Body of pancreas (tissue), 4 donors: ENCODE measurements around the gene SERPINB11.

ENCODE experiments used
- POLR2A ChIP-seq, 3 donors: fragments of 450-650 bp; IDR thresholded peaks; one replicate each; pipeline ENCODE4 v1.6.1; 2016; ENCODE audit warnings: antibody characterized with exemption in 3 of 3, mild to moderate bottlenecking in 2 of 3
- TF ChIP-seq, protein P1 (sequence below), 7 experiments: fragments of 450-650 bp in 4 of 7; fragments of 200-600 bp in 3 of 7; sonication (generic) in 3 of 7; IDR thresholded peaks; one replicate each; pipeline ENCODE4 v1.5.1; 2016 to 2019; ENCODE audit warnings: antibody characterized with exemption in 7 of 7

- TF ChIP-seq, protein P1, sequence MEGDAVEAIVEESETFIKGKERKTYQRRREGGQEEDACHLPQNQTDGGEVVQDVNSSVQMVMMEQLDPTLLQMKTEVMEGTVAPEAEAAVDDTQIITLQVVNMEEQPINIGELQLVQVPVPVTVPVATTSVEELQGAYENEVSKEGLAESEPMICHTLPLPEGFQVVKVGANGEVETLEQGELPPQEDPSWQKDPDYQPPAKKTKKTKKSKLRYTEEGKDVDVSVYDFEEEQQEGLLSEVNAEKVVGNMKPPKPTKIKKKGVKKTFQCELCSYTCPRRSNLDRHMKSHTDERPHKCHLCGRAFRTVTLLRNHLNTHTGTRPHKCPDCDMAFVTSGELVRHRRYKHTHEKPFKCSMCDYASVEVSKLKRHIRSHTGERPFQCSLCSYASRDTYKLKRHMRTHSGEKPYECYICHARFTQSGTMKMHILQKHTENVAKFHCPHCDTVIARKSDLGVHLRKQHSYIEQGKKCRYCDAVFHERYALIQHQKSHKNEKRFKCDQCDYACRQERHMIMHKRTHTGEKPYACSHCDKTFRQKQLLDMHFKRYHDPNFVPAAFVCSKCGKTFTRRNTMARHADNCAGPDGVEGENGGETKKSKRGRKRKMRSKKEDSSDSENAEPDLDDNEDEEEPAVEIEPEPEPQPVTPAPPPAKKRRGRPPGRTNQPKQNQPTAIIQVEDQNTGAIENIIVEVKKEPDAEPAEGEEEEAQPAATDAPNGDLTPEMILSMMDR (IDR thresholded peaks at IDR 0.05): no peak
- no peak for TF ChIP-seq POLR2A (IDR thresholded peaks at IDR 0.05)
Measured at GRCh38 chr18:63730773-63731172, 28.0 kb downstream of the SERPINB11 start.
